ENCODE measurements around the gene MARK2.

MARK2 gene

GRCh38 chr11:63870351-63871140, 31.6 kb downstream of the MARK2 start:
- Histone ChIP-seq H3K4me3 (ENCODE audit: low read length, poor library complexity, severe bottlenecking) (peak overlapping the region; percentile 42), H3K9me3 (ENCODE audit: insufficient read depth, low read depth, low read length) (no peaks in the 10 kb centered on the region), H3K36me3 (ENCODE audit: insufficient read depth, low read length) (peaks cover 10% of the 10 kb centered on the region; the same call in 1 of the 2 replicates), H3K4me1 (ENCODE audit: insufficient read depth, low read length, poor library complexity, severe bottlenecking) (peaks cover 64% of the 10 kb centered on the region), H4K20me1 (ENCODE audit: insufficient read depth, low read length, poor library complexity, severe bottlenecking) (peaks cover 51% of the 10 kb centered on the region), H2AFZ (ENCODE audit: low read length) (no peak overlapping the region), H3K79me2 (ENCODE audit: insufficient read depth, low read length) (peaks cover 88% of the 10 kb centered on the region), H3K9me2 (replicated peaks; ENCODE audit: low read depth, low read length) (no peaks in the 10 kb centered on the region), H3K27me3 (ENCODE audit: insufficient read depth, low read length, poor library complexity, severe bottlenecking) (no peaks in the 10 kb centered on the region), H3K9ac (ENCODE audit: low read depth, low read length, poor library complexity, severe bottlenecking) (peak overlapping the region; percentile 25), H3F3A (ENCODE audit: low read depth) (peaks cover 8% of the 10 kb centered on the region), H3K4me2 (ENCODE audit: low read depth, low read length, poor library complexity, severe bottlenecking) (peak overlapping the region; percentile 65)
- TF ChIP-seq EZH2phosphoT487 (IDR thresholded peaks at IDR 0.05; ENCODE audit: borderline replicate concordance), result no peak
- TF ChIP-seq CTCF (conservative IDR thresholded peaks at IDR 0.05; ENCODE audit: low read length), result no peak

GRCh38 chr11:63871962-63872799, 33.3 kb downstream of the MARK2 start:
- H4K20me1 ChIP-seq (ENCODE audit: insufficient read depth, low read length, poor library complexity, severe bottlenecking), result peaks cover 36% of the 10 kb centered on the region
- peaks cover 48% of the 10 kb centered on the region for H3K4me1 ChIP-seq (ENCODE audit: insufficient read depth, low read length, poor library complexity, severe bottlenecking)
- no peaks in the 10 kb centered on the region for H3K9me2 ChIP-seq (replicated peaks; ENCODE audit: low read depth, low read length)
- no peak overlapping the region for H3K9ac ChIP-seq (ENCODE audit: low read depth, low read length, poor library complexity, severe bottlenecking)
- no peaks in the 10 kb centered on the region for H3K9me3 ChIP-seq (ENCODE audit: insufficient read depth, low read depth, low read length)
- peak; percentile 66 for TF ChIP-seq CTCF (conservative IDR thresholded peaks at IDR 0.05; ENCODE audit: low read length)
- TF ChIP-seq EZH2phosphoT487 (IDR thresholded peaks at IDR 0.05; ENCODE audit: borderline replicate concordance), result no peak
- no peak overlapping the region for H2AFZ ChIP-seq (ENCODE audit: low read length)
- H3K79me2 ChIP-seq (ENCODE audit: insufficient read depth, low read length), result peaks cover 93% of the 10 kb centered on the region
- H3K36me3 ChIP-seq (ENCODE audit: insufficient read depth, low read length), result peaks cover 16% of the 10 kb centered on the region; the same call in 1 of the 2 replicates
- no peaks in the 10 kb centered on the region for H3F3A ChIP-seq (ENCODE audit: low read depth)
- H3K4me2 ChIP-seq (ENCODE audit: low read depth, low read length, poor library complexity, severe bottlenecking), result peak overlapping the region; percentile 33
- H3K27me3 ChIP-seq (ENCODE audit: insufficient read depth, low read length, poor library complexity, severe bottlenecking), result no peaks in the 10 kb centered on the region
- H3K4me3 ChIP-seq (ENCODE audit: low read length, poor library complexity, severe bottlenecking), result peak overlapping the region; percentile 12

DNA sequence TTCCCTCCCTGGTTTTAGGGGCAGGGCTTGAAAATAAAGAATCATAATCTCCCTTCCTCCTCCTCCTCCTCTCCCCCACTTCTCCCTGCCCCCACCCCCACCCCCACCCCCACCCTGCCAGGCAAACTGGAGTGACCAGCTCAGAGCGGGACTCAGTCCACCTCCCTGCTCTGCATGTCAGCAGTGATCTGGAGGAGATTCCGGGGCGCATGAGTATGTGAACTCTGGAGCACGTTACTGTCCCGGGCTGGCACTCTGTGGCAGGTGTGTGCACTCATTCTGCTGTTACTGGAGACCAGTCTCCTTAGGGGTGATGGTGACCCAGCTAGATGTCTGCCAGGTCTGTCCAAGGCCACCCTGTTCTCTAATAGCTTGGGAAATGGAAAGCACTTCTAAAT, 33.9 kb downstream of the MARK2 start:
- H3K9me3 ChIP-seq (ENCODE audit: insufficient read depth, low read depth, low read length), result no peaks in the 10 kb centered on the region
- TF ChIP-seq CTCF (conservative IDR thresholded peaks at IDR 0.05; ENCODE audit: low read length) (no peak), EZH2phosphoT487 (IDR thresholded peaks at IDR 0.05; ENCODE audit: borderline replicate concordance) (no peak)

More for the DNA sequence above, 33.9 kb downstream of the MARK2 start:
- Histone ChIP-seq H3K9me2 (replicated peaks; ENCODE audit: low read depth, low read length) (no peaks in the 10 kb centered on the region), H3K4me1 (ENCODE audit: insufficient read depth, low read length, poor library complexity, severe bottlenecking) (peaks cover 42% of the 10 kb centered on the region), H2AFZ (ENCODE audit: low read length) (no peak overlapping the region), H3K79me2 (ENCODE audit: insufficient read depth, low read length) (peaks cover 92% of the 10 kb centered on the region), H3K27me3 (ENCODE audit: insufficient read depth, low read length, poor library complexity, severe bottlenecking) (no peaks in the 10 kb centered on the region), H3K4me2 (ENCODE audit: low read depth, low read length, poor library complexity, severe bottlenecking) (no peak overlapping the region), H4K20me1 (ENCODE audit: insufficient read depth, low read length, poor library complexity, severe bottlenecking) (peaks cover 35% of the 10 kb centered on the region), H3K36me3 (ENCODE audit: insufficient read depth, low read length) (peaks cover 13% of the 10 kb centered on the region; the same call in 1 of the 2 replicates), H3F3A (ENCODE audit: low read depth) (no peaks in the 10 kb centered on the region), H3K9ac (ENCODE audit: low read depth, low read length, poor library complexity, severe bottlenecking) (no peak overlapping the region), H3K4me3 (ENCODE audit: low read length, poor library complexity, severe bottlenecking) (no peak overlapping the region)
